ENCODE measurements around the gene LSS.

DNA sequence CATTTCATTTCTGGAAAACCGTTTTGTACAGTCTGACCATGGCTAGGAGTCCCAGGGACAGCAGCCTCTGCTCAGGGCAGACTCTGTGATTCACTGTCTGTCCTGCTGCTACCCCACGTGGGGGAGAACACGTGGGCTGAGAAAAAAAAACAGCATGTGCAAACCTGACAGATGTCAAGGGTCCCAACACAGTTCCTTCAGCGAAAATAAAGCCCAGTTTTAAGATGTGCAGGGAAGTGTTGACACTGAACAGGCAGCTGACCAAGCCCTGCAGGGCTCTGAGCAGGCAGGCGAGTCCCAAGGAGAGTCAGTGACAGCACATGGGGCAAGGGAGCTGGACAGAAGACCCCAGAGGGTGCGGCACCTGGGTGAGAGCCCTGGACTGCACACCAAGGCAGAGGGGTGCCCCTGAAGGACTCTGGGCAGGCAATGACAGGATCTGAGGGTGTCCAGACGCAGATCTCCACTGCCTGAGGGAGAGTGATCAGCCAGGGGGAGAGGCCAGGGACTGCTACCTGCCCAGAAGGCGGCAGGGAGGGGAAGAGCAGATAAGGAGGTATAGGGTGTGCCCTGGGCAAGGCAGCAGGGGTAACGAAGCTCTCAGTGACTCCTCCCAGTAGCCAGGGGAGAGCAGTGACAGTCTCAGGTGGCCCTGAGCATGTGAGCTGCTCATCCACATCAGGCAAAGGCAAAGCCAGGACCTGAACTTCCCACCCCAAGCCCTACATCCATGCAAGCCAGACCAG is 39.2 kb downstream of the LSS start:
- TF ChIP-seq, protein P1, sequence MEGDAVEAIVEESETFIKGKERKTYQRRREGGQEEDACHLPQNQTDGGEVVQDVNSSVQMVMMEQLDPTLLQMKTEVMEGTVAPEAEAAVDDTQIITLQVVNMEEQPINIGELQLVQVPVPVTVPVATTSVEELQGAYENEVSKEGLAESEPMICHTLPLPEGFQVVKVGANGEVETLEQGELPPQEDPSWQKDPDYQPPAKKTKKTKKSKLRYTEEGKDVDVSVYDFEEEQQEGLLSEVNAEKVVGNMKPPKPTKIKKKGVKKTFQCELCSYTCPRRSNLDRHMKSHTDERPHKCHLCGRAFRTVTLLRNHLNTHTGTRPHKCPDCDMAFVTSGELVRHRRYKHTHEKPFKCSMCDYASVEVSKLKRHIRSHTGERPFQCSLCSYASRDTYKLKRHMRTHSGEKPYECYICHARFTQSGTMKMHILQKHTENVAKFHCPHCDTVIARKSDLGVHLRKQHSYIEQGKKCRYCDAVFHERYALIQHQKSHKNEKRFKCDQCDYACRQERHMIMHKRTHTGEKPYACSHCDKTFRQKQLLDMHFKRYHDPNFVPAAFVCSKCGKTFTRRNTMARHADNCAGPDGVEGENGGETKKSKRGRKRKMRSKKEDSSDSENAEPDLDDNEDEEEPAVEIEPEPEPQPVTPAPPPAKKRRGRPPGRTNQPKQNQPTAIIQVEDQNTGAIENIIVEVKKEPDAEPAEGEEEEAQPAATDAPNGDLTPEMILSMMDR (conservative IDR thresholded peaks at IDR 0.05; ENCODE audit: low read depth, low read length) = no peak
- TF ChIP-seq EZH2 (IDR thresholded peaks at IDR 0.05; ENCODE audit: borderline replicate concordance, low read depth, low read length, poor library complexity, severe bottlenecking) = no peak
